ENCODE results near the gene PTOV1.

Gene PTOV1

DNA sequence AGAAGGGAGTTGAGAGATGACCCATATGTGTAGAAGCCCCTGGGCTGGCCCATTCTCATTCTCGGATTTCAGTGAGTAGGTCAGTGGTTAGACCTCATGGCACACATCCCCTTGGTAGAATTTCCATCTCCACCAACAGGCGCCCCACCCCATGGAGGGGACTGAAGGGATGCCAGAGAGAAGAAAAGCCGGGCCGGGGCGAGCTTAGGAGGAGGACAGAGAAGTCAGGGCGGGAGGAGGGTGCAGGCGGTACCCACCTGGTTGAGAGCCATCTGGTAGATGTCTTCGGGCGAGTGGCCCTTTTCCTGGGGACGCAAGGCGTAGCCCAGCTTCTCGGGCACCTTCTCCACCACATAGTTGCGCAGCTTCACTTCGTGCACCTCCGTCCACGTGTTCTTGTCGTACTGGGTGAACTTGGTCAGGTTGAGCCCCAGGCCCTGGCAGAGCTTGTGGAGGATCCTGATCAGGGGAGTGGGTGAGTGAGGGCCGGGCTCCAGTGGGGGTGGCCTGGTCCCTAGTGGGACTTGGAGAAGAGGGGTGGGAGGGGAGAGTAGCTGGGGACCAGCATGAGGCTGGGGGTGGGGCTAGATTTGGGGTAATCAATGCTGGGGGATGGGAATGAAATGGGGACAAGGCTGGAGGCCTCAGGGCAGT, 43.2 kb downstream of the PTOV1 start:
- H3K4me3 ChIP-seq (ENCODE audit: control insufficient read depth, low read depth, low read length) = no peak overlapping the region
- no peak for DNase-seq (ENCODE audit: low read depth)
- TF ChIP-seq, protein P1, sequence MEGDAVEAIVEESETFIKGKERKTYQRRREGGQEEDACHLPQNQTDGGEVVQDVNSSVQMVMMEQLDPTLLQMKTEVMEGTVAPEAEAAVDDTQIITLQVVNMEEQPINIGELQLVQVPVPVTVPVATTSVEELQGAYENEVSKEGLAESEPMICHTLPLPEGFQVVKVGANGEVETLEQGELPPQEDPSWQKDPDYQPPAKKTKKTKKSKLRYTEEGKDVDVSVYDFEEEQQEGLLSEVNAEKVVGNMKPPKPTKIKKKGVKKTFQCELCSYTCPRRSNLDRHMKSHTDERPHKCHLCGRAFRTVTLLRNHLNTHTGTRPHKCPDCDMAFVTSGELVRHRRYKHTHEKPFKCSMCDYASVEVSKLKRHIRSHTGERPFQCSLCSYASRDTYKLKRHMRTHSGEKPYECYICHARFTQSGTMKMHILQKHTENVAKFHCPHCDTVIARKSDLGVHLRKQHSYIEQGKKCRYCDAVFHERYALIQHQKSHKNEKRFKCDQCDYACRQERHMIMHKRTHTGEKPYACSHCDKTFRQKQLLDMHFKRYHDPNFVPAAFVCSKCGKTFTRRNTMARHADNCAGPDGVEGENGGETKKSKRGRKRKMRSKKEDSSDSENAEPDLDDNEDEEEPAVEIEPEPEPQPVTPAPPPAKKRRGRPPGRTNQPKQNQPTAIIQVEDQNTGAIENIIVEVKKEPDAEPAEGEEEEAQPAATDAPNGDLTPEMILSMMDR (IDR thresholded peaks at IDR 0.05; ENCODE audit: control insufficient read depth, insufficient read depth, low read depth, low read length, missing control alignments) = no peak

DNA sequence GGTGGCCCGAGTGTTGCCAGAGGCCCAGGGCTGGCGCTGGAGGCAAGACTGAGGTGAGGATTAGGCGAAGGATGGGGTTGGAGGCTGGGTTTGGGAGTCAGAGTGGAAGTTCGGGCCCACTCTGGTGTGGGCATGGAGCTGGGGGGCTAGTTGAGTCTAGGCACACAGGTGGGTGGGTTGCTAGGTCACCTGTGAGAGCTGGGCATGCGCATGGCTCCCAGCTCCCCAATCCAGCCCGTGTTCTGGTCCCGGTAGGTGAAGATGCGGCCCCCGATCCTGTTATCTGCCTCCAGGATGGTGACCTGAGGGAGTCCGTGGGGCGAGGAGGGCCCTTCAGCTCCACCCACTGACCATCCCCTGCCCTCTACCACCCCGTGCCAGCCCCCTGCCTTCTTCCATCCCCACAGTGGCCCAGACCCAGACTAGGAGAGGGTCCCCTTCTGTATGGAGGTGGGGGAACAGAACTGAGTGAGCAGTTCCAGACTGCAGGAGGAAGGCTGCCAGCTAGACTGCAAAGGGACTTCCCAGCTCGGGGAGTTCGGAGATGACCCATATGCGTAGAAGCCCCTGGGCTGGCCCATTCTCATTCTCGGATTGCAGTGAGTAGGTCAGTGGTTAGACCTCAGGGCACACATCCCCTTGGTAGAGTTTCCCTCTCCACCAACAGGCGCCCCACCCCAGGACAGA, 44.1 kb downstream of the PTOV1 start:
- TF ChIP-seq, protein P1 (IDR thresholded peaks at IDR 0.05; ENCODE audit: control insufficient read depth, insufficient read depth, low read depth, low read length, missing control alignments) = no peak
- no peak for DNase-seq (ENCODE audit: low read depth)
- H3K4me3 ChIP-seq (ENCODE audit: control insufficient read depth, low read depth, low read length) = no peak overlapping the region

DNA sequence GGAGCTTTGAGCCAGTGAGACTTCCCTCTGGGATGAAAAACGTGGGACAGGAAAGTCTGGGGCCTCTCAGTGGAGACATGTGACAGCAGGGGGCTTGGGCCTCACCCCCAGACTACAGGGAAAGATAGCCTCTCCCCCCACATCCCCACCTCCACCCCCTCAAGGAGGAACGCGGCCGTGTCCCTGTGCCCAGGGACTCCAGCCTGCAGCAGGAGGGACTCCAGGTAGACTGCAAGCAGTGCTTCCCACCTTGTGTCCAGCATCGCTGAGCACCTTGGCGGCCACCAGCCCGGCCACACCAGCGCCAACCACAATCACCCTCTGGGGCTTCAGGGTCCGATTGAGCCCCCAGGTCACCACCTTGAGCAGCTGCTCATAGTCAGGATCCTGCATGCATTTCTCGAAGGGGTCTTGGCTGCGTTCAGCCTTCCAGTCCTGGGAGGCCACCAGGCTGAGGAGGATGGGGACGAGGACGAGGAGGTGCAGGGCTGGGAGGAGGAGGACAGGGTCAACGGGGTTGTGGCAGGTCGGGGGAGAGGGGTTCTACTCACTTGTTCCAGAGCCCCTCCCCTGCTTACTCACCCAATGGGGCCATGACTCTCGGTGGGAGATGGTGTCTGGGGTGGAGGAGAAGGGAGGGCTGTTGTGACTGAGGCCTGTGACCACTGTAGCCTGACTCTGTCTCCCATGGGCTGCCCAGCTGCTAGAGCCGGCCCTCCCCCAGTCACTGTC, 44.8 kb downstream of the PTOV1 start:
- no peak overlapping the region for H3K4me3 ChIP-seq (ENCODE audit: control insufficient read depth, low read depth, low read length)
- TF ChIP-seq, protein P1 (IDR thresholded peaks at IDR 0.05; ENCODE audit: control insufficient read depth, insufficient read depth, low read depth, low read length, missing control alignments) = no peak
- DNase-seq (ENCODE audit: low read depth) = no peak

DNA sequence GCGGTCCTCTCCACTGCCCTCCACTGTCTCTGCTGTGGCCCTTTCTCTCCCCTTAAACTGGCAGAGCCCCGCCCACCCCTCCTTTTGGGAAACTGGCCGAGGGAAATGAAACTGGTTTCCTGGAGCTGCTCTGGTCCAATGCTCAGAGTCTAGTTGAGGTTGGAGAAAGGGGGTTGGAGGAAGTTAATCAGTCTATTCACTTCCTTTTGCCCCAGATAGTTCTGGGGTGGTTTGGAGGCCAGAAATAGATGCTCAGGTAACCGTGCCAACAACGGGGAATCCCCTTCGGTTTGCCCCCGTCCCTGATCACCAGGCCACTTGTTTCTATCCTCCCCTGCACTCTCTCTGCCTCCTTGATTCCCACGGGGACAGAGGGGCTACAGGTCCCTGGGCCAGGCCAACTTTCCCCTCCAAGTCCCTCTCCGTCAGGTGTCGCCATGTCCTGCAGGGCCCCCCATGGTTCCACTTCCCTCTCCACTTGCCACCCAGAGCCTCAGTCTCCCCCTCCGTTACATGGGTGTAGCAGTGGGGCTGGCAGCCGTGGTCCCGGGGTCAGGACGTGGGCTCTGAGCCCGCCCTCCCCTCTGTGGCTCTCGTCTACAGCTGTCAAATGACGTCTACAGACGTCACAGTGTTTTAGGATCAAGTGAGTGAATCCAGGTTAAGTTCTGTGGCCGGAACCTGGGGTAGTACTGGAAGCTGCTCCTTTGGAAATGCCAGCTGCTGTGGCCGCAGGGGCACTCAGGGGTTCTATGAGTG, 46.1 kb downstream of the PTOV1 start, which contains the start of gene IL4I1:
IL4I1 (minus strand) TSS at position 25 of the 759 bp plus-strand sequence. CDS start 727 bp downstream, outside the sequence.
- H3K4me3 ChIP-seq (ENCODE audit: control insufficient read depth, low read depth, low read length) = no peak within 1 kb of the TSS
- TF ChIP-seq, protein P1 (IDR thresholded peaks at IDR 0.05; ENCODE audit: control insufficient read depth, insufficient read depth, low read depth, low read length, missing control alignments) = no peak
- no peak for DNase-seq (ENCODE audit: low read depth)

DNA sequence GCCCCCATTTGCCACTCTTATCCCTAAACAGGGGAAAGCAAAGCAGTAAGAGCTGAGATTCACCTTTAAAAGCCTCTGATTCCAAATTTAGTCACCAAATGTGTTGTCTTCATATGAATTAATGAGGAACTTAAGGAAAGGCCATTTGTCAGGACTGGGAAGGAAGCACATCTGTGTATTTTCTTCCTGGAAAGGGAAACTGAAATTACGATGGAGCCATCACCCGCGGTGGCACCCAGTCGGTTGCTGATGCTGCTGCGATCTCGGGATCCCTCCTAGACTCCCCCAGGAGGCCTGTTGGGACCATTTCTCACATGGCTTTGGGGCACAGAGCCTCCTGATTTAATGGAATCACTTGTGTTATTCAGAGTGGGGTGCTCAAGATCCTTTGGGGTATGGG, 53.2 kb downstream of the PTOV1 start:
- DNase-seq (ENCODE audit: low read depth) = no peak
- H3K4me3 ChIP-seq (ENCODE audit: control insufficient read depth, low read depth, low read length) = no peak overlapping the region
- TF ChIP-seq, protein P1 (IDR thresholded peaks at IDR 0.05; ENCODE audit: control insufficient read depth, insufficient read depth, low read depth, low read length, missing control alignments) = no peak
